Fibroblast of lung (primary cell): ENCODE results near the gene TPMT. TPM values are rescaled to one million over a fixed set of nuclear protein-coding genes. Genes with fewer than 3 reads are reported as not detected.

Source experiments
- DNase-seq, 2 donors: peaks; one replicate each; pipeline versions ENCODE4 v3.0.0 to v3.0.0-alpha.2; 2010; ENCODE audit warnings: low read depth in 2 of 2
- H2AFZ ChIP-seq: 2 replicates; pipeline ENCODE4 v1.5.1; 2012; ENCODE audit warnings: low read length, control low read depth, inconsistent platforms
- H3K27ac ChIP-seq: 2 replicates; pipeline ENCODE4 v1.5.1; 2011; ENCODE audit warnings: low read length, control low read depth; ENCODE audit not compliant: insufficient read depth
- H3K27me3 ChIP-seq: 2 replicates; pipeline ENCODE4 v1.5.1; 2011; ENCODE audit warnings: mild to moderate bottlenecking, low read length; ENCODE audit not compliant: control insufficient read depth, insufficient read depth
- H3K36me3 ChIP-seq: 2 replicates; pipeline ENCODE4 v1.5.1; 2011; ENCODE audit warnings: low read length; ENCODE audit not compliant: control insufficient read depth, insufficient read depth
- H3K4me1 ChIP-seq: 2 replicates; pipeline ENCODE4 v1.5.1; 2011; ENCODE audit warnings: low read length; ENCODE audit not compliant: control insufficient read depth, insufficient read depth; ENCODE audit errors: extremely low read depth
- H3K4me2 ChIP-seq: 2 replicates; pipeline ENCODE4 v1.5.1; 2011; ENCODE audit warnings: low read length, control low read depth; ENCODE audit not compliant: insufficient read depth; ENCODE audit errors: extremely low read depth
- H3K4me3 ChIP-seq, 4 experiments: fragments of 200-600 bp in 1 of 4; sonication (generic) in 1 of 4; replicated peaks in 1 of 4; 2 replicates each; pipeline ENCODE4 v1.5.1; 2011 to 2016; ENCODE audit warnings: low read length in 4 of 4, low read depth in 3 of 4, mild to moderate bottlenecking in 3 of 4, control low read depth in 2 of 4, inconsistent platforms in 1 of 4, mixed read lengths in 1 of 4; ENCODE audit not compliant: insufficient read depth in 1 of 4; ENCODE audit errors: control extremely low read depth in 1 of 4
- H3K79me2 ChIP-seq: 2 replicates; pipeline ENCODE4 v1.5.1; 2012; ENCODE audit warnings: mild to moderate bottlenecking, low read length, inconsistent platforms; ENCODE audit not compliant: control insufficient read depth, insufficient read depth
- H3K9ac ChIP-seq: 2 replicates; pipeline ENCODE4 v1.5.1; 2011; ENCODE audit warnings: mild to moderate bottlenecking, low read length, control low read depth; ENCODE audit not compliant: insufficient read depth
- H3K9me3 ChIP-seq: 2 replicates; pipeline ENCODE4 v1.5.1; 2012; ENCODE audit warnings: low read depth, low read length; ENCODE audit not compliant: control insufficient read depth, insufficient read depth
- H4K20me1 ChIP-seq: 2 replicates; pipeline ENCODE4 v1.5.1; 2011; ENCODE audit warnings: low read length; ENCODE audit not compliant: control insufficient read depth, insufficient read depth; ENCODE audit errors: extremely low read depth
- CTCF ChIP-seq, 2 donors: IDR thresholded peaks in 1 of 2; conservative IDR thresholded peaks in 1 of 2; 1 replicate in 1 of 2; 2 replicates in 1 of 2; pipeline ENCODE4 v1.5.1; 2011 to 2012; ENCODE audit warnings: low read length in 2 of 2, control low read depth in 1 of 2, inconsistent platforms in 1 of 2, low read depth in 1 of 2, mild to moderate bottlenecking in 1 of 2
- EZH2 ChIP-seq: IDR thresholded peaks from 2 replicates; pipeline ENCODE4 v1.5.1; 2012; ENCODE audit warnings: low read length, control low read depth, mild to moderate bottlenecking; ENCODE audit errors: missing control alignments
- polyA plus RNA-seq, 2 donors: library from polyadenylated mRNA; depleted of rRNA in 1 of 2; stranded (reverse) in 1 of 2; unstranded in 1 of 2; fragments of >200 nt; gene quantifications; 2 replicates each; pipeline ENCODE4 v1.2.1, GENCODE V29; 2011 to 2012; ENCODE audit warnings: missing spikeins in 1 of 2
- total RNA-seq: library from RNA; depleted of rRNA; stranded (reverse); fragments of >200 nt; gene quantifications from 2 replicates; pipeline ENCODE4 v1.2.1, GENCODE V29; 2014

TPMT gene
- total and polyA plus RNA-seq, 2 donors (not counting 1 experiment from before 2014, with no cell fraction given), result 17.5 to 20.2 TPM

GRCh38 chr6:18115356-18115755 is 39.5 kb downstream of the TPMT start:
- H3K9me3 ChIP-seq, result no peaks in the 10 kb centered on the region
- no peak overlapping the region for H2AFZ ChIP-seq
- TF ChIP-seq EZH2, result no peak
- no peak overlapping the region for H3K27ac ChIP-seq
- H3K27me3 ChIP-seq, result no peaks in the 10 kb centered on the region
- H3K79me2 ChIP-seq, result no peaks in the 10 kb centered on the region
- H3K4me3 ChIP-seq, result no peak overlapping the region
- H3K4me2 ChIP-seq, result no peak overlapping the region
- peak in 1 of 2 donors; percentile 38 for DNase-seq
- no peak overlapping the region for H3K9ac ChIP-seq
- no peaks in the 10 kb centered on the region for H3K36me3 ChIP-seq
- H3K4me1 ChIP-seq, result no peaks in the 10 kb centered on the region
- H4K20me1 ChIP-seq, result no peaks in the 10 kb centered on the region

DNA sequence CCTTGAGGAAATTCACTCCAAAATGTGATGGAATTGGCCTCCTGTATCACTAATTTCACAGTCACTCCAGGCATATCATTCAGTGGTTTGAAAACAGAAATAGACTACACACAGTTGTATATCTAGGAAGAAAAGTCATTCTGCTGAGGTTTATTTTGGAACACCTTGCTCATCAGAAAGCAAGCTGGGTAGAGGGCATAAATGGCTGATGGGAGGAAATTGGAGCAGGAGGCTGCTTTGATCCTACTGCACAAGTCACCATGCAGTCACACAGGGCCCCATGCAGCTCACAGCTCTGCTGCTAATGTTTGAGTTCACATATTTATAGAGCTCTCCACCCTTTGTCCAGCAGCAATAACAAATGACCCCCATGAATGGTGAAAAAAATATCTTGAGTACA is 44.7 kb downstream of the TPMT start:
- no peak for DNase-seq
- H3K36me3 ChIP-seq, result no peaks in the 10 kb centered on the region
- H4K20me1 ChIP-seq, result no peaks in the 10 kb centered on the region
- H2AFZ ChIP-seq, result no peak overlapping the region
- no peak overlapping the region for H3K9ac ChIP-seq
- no peaks in the 10 kb centered on the region for H3K79me2 ChIP-seq
- H3K4me1 ChIP-seq, result no peaks in the 10 kb centered on the region
- TF ChIP-seq CTCF (conservative IDR thresholded peaks at IDR 0.05 in 1 of 2, IDR thresholded peaks at IDR 0.05 in 1 of 2; ENCODE audit: low read depth in 1 of 2, low read length in 2 of 2) (no peak), EZH2 (no peak)
- H3K4me3 ChIP-seq, result no peak overlapping the region
- no peaks in the 10 kb centered on the region for H3K9me3 ChIP-seq
- H3K27me3 ChIP-seq, result no peaks in the 10 kb centered on the region
- H3K4me2 ChIP-seq, result no peak overlapping the region
- H3K27ac ChIP-seq, result no peak overlapping the region

GRCh38 chr6:18107061-18107460 is 47.8 kb downstream of the TPMT start:
- DNase-seq, result no peak
- Histone ChIP-seq H2AFZ (no peak overlapping the region), H3K79me2 (no peaks in the 10 kb centered on the region), H3K36me3 (no peaks in the 10 kb centered on the region), H3K27me3 (no peaks in the 10 kb centered on the region), H3K4me2 (no peak overlapping the region), H4K20me1 (no peaks in the 10 kb centered on the region), H3K27ac (no peak overlapping the region), H3K4me1 (no peaks in the 10 kb centered on the region), H3K4me3 (no peak overlapping the region), H3K9me3 (no peaks in the 10 kb centered on the region), H3K9ac (no peak overlapping the region)
- TF ChIP-seq EZH2 (no peak), CTCF (conservative IDR thresholded peaks at IDR 0.05 in 1 of 2, IDR thresholded peaks at IDR 0.05 in 1 of 2; ENCODE audit: low read depth in 1 of 2, low read length in 2 of 2) (no peak)
